ENCODE results near the gene KLF11. TPM values are rescaled to one million over a fixed set of nuclear protein-coding genes. Genes with fewer than 3 reads are reported as not detected.
A peak's percentile ranks its signal among the peaks of the same experiment; 100 is the strongest.

Gene KLF11
- total RNA-seq, 2 experiments from 2014 or later, result 26.7 to 29.6 TPM

GRCh38 chr2:10080536-10081304, 37.4 kb downstream of the KLF11 start:
- Histone ChIP-seq H3K27ac (ENCODE audit: low read depth in 1 of 2, low read length in 2 of 2) (no peak overlapping the region), H3K36me3 (ENCODE audit: insufficient read depth, low read length) (no peaks in the 10 kb centered on the region), H3K27me3 (ENCODE audit: control insufficient read depth in 1 of 2, insufficient read depth in 2 of 2, low read length in 2 of 2) (peaks cover 67 to 81% of the 10 kb centered on the region in 2 experiments), H3K4me1 (ENCODE audit: insufficient read depth, low read length) (peaks cover 27% of the 10 kb centered on the region), H3K4me3 (ENCODE audit: low read length) (peak overlapping the region; percentile 35), H3K9me3 (ENCODE audit: control insufficient read depth in 1 of 2, insufficient read depth in 1 of 2, low read length in 2 of 2) (no peaks in the 10 kb centered on the region)
- Mint-ChIP-seq H3K27me3 (peaks cover 78% of the 10 kb centered on the region), H3K27ac (no peak overlapping the region), H3K9me3 (no peaks in the 10 kb centered on the region), H3K4me3 (peak overlapping the region; percentile 72), H3K36me3 (ENCODE audit: low read depth) (no peaks in the 10 kb centered on the region), H3K4me1 (ENCODE audit: low read depth) (peaks cover 13% of the 10 kb centered on the region)
- CTCF ChIA-PET, result interaction anchor here (1.5 to 3.2 kb wide), 2 partner anchors 8 to 328 kb away, joined by 6 to 17 read pairs; no protein-coding TSS in a partner anchor
- DNase-seq (peak in 5 of 14 experiments; percentile 11 to 81 (median 41)), ATAC-seq (ENCODE audit: poor library complexity) (peak; percentile 44)
- TF ChIP-seq CTCF (IDR thresholded peaks at IDR 0.05), result no peak
- POLR2A ChIA-PET, result interaction anchor here (1.4 kb wide), 1 partner anchor 11 kb away, joined by 5 read pairs; no protein-coding TSS in a partner anchor
- intact Hi-C loops (cut with DNase I, micrococcal nuclease), result no loop called here

- ChIA-PET POLR2A (no interaction called here), CTCF (interaction anchor here (0.6 to 3.2 kb wide), 4 partner anchors 10 to 352 kb away, joined by 3 to 17 read pairs (median 4); no protein-coding TSS in a partner anchor)
- H3K36me3 ChIP-seq (ENCODE audit: insufficient read depth, low read length), result no peaks in the 10 kb centered on the region
- Mint-ChIP-seq H3K9me3 (no peaks in the 10 kb centered on the region), H3K4me1 (ENCODE audit: low read depth) (peaks cover 13% of the 10 kb centered on the region), H3K27me3 (peaks cover 78% of the 10 kb centered on the region), H3K4me3 (no peak overlapping the region), H3K27ac (no peak overlapping the region), H3K36me3 (ENCODE audit: low read depth) (no peaks in the 10 kb centered on the region)
- H3K4me1 ChIP-seq (ENCODE audit: insufficient read depth, low read length), result peaks cover 27% of the 10 kb centered on the region
- no peak for ATAC-seq (ENCODE audit: poor library complexity)
- H3K27me3 ChIP-seq (ENCODE audit: control insufficient read depth in 1 of 2, insufficient read depth in 2 of 2, low read length in 2 of 2), result peaks cover 69 to 78% of the 10 kb centered on the region in 2 experiments
- H3K9me3 ChIP-seq (ENCODE audit: control insufficient read depth in 1 of 2, insufficient read depth in 1 of 2, low read length in 2 of 2), result no peaks in the 10 kb centered on the region
- intact Hi-C loops (cut with DNase I, micrococcal nuclease), result no loop called here
- no peak for DNase-seq
- no peak overlapping the region for H3K4me3 ChIP-seq (ENCODE audit: low read length)
- H3K27ac ChIP-seq (ENCODE audit: low read depth in 1 of 2, low read length in 2 of 2), result no peak overlapping the region
- TF ChIP-seq CTCF (IDR thresholded peaks at IDR 0.05), result no peak
Measured at GRCh38 chr2:10083046-10083445, 39.7 kb downstream of the KLF11 start.

- H3K36me3 ChIP-seq (ENCODE audit: insufficient read depth, low read length), result no peaks in the 10 kb centered on the region
- POLR2A ChIA-PET, result no interaction called here
- Mint-ChIP-seq H3K9me3 (no peaks in the 10 kb centered on the region), H3K4me1 (ENCODE audit: low read depth) (peaks cover 13% of the 10 kb centered on the region), H3K27ac (no peak overlapping the region), H3K4me3 (no peak overlapping the region), H3K27me3 (peaks cover 74% of the 10 kb centered on the region), H3K36me3 (ENCODE audit: low read depth) (no peaks in the 10 kb centered on the region)
- H3K27ac ChIP-seq (ENCODE audit: low read depth in 1 of 2, low read length in 2 of 2), result no peak overlapping the region
- no peak for TF ChIP-seq CTCF (IDR thresholded peaks at IDR 0.05)
- peaks cover 27% of the 10 kb centered on the region for H3K4me1 ChIP-seq (ENCODE audit: insufficient read depth, low read length)
- H3K4me3 ChIP-seq (ENCODE audit: low read length), result no peak overlapping the region
- peaks cover 63 to 74% of the 10 kb centered on the region in 2 experiments for H3K27me3 ChIP-seq (ENCODE audit: control insufficient read depth in 1 of 2, insufficient read depth in 2 of 2, low read length in 2 of 2)
- no peak for DNase-seq
- intact Hi-C loops (cut with DNase I, micrococcal nuclease), result no loop called here
- CTCF ChIA-PET, result interaction anchor here (0.6 to 3.2 kb wide), 4 partner anchors 11 to 351 kb away, joined by 3 to 17 read pairs (median 4); no protein-coding TSS in a partner anchor
- no peak for ATAC-seq (ENCODE audit: poor library complexity)
- no peaks in the 10 kb centered on the region for H3K9me3 ChIP-seq (ENCODE audit: control insufficient read depth in 1 of 2, insufficient read depth in 1 of 2, low read length in 2 of 2)
Measured at GRCh38 chr2:10083692-10084211, 40.4 kb downstream of the KLF11 start.

All from CD4-positive, alpha-beta T cell (primary cell).